Naive thymus-derived CD4-positive, alpha-beta T cell (primary cell): ENCODE measurements around the gene STIP1. TPM values are rescaled to one million over a fixed set of nuclear protein-coding genes. Genes with fewer than 3 reads are reported as not detected.

Source experiments
- ATAC-seq: fragments of 150-1000 bp; cut with Tn5 transposase; 2 replicates; pipeline ENCODE4 v1.10.0; 2021; ENCODE audit warnings: mild to moderate bottlenecking, moderate library complexity
- CTCF ChIA-PET: fragments of 350-600 bp; sonication (Branson Sonifier 250); formaldehyde crosslinking; loops from one replicate; lab custom pipeline; 2021; ENCODE audit warnings: antibody characterized with exemption; lab: Charles Lee
- POLR2A ChIA-PET: fragments of 350-600 bp; sonication (Branson Sonifier 250); formaldehyde crosslinking; loops from one replicate; lab custom pipeline; 2021; ENCODE audit warnings: antibody characterized with exemption, inconsistent platforms; lab: Charles Lee
- DNase-seq, 9 donors: peaks; one replicate each; pipeline versions ENCODE4 v3.0.0 to v3.0.0-alpha.2; 2020 to 2022; ENCODE audit warnings: mixed read lengths in 1 of 9
- H3K27ac ChIP-seq: one replicate; pipeline ENCODE4 v1.7.0; 2013; ENCODE audit warnings: mild to moderate bottlenecking, low read depth, low read length, moderate library complexity
- H3K27me3 ChIP-seq, 2 donors: one replicate each; pipeline ENCODE4 v1.7.0; 2013; ENCODE audit warnings: low read length in 2 of 2, mild to moderate bottlenecking in 2 of 2, moderate library complexity in 2 of 2; ENCODE audit not compliant: control insufficient read depth in 2 of 2, insufficient read depth in 2 of 2
- H3K36me3 ChIP-seq, 3 experiments: 1 replicate in 2 of 3; 2 replicates in 1 of 3; pipeline ENCODE4 v1.7.0; 2013; ENCODE audit warnings: low read length in 3 of 3, mild to moderate bottlenecking in 3 of 3, moderate library complexity in 1 of 3; ENCODE audit not compliant: insufficient read depth in 3 of 3, control insufficient read depth in 2 of 3
- H3K4me1 ChIP-seq, 2 donors: one replicate each; pipeline ENCODE4 v1.7.0; 2013; ENCODE audit warnings: low read length in 2 of 2, mild to moderate bottlenecking in 2 of 2, moderate library complexity in 1 of 2; ENCODE audit not compliant: control insufficient read depth in 2 of 2, insufficient read depth in 2 of 2
- H3K4me3 ChIP-seq: 2 replicates; pipeline ENCODE4 v1.7.0; 2013; ENCODE audit warnings: mild to moderate bottlenecking, low read length
- H3K9me3 ChIP-seq, 3 experiments: 1 replicate in 2 of 3; 2 replicates in 1 of 3; pipeline ENCODE4 v1.7.0; 2013; ENCODE audit warnings: low read length in 3 of 3; ENCODE audit not compliant: control insufficient read depth in 2 of 3
- H3K27ac Mint-ChIP-seq, 9 donors: one replicate each; pipeline ENCODE4 v1.8.0; 2020 to 2022; ENCODE audit warnings: mixed read lengths in 9 of 9, mild to moderate bottlenecking in 8 of 9, moderate library complexity in 5 of 9, inconsistent platforms in 2 of 9
- H3K27me3 Mint-ChIP-seq, 5 donors: one replicate each; pipeline ENCODE4 v1.8.0; 2021 to 2022; ENCODE audit warnings: mixed read lengths in 5 of 5, mild to moderate bottlenecking in 1 of 5
- H3K36me3 Mint-ChIP-seq, 5 donors: one replicate each; pipeline ENCODE4 v1.8.0; 2020 to 2022; ENCODE audit warnings: mixed read lengths in 5 of 5, mild to moderate bottlenecking in 3 of 5, inconsistent platforms in 1 of 5
- H3K4me1 Mint-ChIP-seq, 7 donors: one replicate each; pipeline ENCODE4 v1.8.0; 2020 to 2022; ENCODE audit warnings: mixed read lengths in 7 of 7, mild to moderate bottlenecking in 3 of 7, inconsistent platforms in 1 of 7
- H3K4me3 Mint-ChIP-seq, 10 donors: one replicate each; pipeline ENCODE4 v1.8.0; 2020 to 2022; ENCODE audit warnings: mild to moderate bottlenecking in 10 of 10, mixed read lengths in 10 of 10, moderate library complexity in 6 of 10, inconsistent platforms in 2 of 10
- H3K9me3 Mint-ChIP-seq, 11 donors: one replicate each; pipeline ENCODE4 v1.8.0; 2020 to 2022; ENCODE audit warnings: mixed read lengths in 11 of 11, mild to moderate bottlenecking in 4 of 11, inconsistent platforms in 1 of 11, moderate library complexity in 1 of 11
- intact Hi-C, 2 donors: fragments of 100-400 bp; cut with micrococcal nuclease; formaldehyde crosslinking; loops; one replicate each; pipeline ENCODE4 v1.15.1; 2023
- polyA plus RNA-seq, 2 donors: library from polyadenylated mRNA; unstranded; fragments of 300-500 nt; fragmentation: Illumina TruSeq; gene quantifications; one replicate each; pipeline ENCODE4 v1.2.3, GENCODE V29; 2021
- total RNA-seq, 6 experiments: library from RNA in 5 of 6; stranded (reverse) in 5 of 6; gene quantifications; 1 replicate in 5 of 6; 2 replicates in 1 of 6; pipeline ENCODE4 v1.2.3 and lab custom pipeline; 2021 to 2026

STIP1 gene
- total and polyA plus RNA-seq, 7 experiments from 2014 or later: 45.1 to 243 (median 88.8) TPM

GRCh38 chr11:64230171-64230984, 44.4 kb downstream of the STIP1 start, which contains the start of gene DNAJC4:
Gene DNAJC4, plus strand, starts transcription at chr11:64230548. Its CDS starts 307 bp downstream, at chr11:64230855.
- Mint-ChIP-seq H3K27ac (peak within 1 kb of the TSS; percentile 85 to 96 (median 92)), H3K27me3 (no peaks in the 10 kb centered on the region), H3K36me3 (peaks cover 0 to 1% (median 0%) of the 10 kb centered on the region in 5 donors), H3K4me3 (peak within 1 kb of the TSS; percentile 88 to 96 (median 90)), H3K9me3 (no peaks in the 10 kb centered on the region), H3K4me1 (peaks cover 25 to 69% (median 54%) of the 10 kb centered on the region in 7 donors)
- ChIA-PET CTCF (interaction anchor here (0.7 to 0.8 kb wide), 2 partner anchors 42 to 74 kb away, joined by 3 to 6 read pairs; partner anchors contain the start of gene ESRRA), POLR2A (interaction anchor here (0.6 to 8.3 kb wide), 12 partner anchors 9 to 1440 kb away, joined by 3 to 94 read pairs (median 5); partner anchors contain the start of genes FERMT3, FKBP2 and STIP1)
- Histone ChIP-seq H3K4me1 (peaks cover 30 to 42% of the 10 kb centered on the region in 2 donors), H3K4me3 (peak within 1 kb of the TSS; percentile 79), H3K27me3 (no peaks in the 10 kb centered on the region), H3K36me3 (no peaks in the 10 kb centered on the region), H3K9me3 (no peaks in the 10 kb centered on the region), H3K27ac (peak within 1 kb of the TSS; percentile 83)
- intact Hi-C loops: loop anchor here (1.0 kb wide), 8 partner anchors 11 to 75 kb away; partner anchors contain the start of genes FKBP2 (in 2 of the 2), ESRRA (in 1 of the 2) and GPR137 (in 1 of the 2)
- ATAC-seq (peak; percentile 74), DNase-seq (peak; percentile 76 to 90 (median 87))

- peak overlapping the region; percentile 79 for H3K4me3 ChIP-seq
Measured at GRCh38 chr11:64230985-64231365, 45.0 kb downstream of the STIP1 start.

GRCh38 chr11:64231546-64231945, 45.6 kb downstream of the STIP1 start:
- no peak for DNase-seq
- Histone ChIP-seq H3K4me1 (peaks cover 32 to 43% of the 10 kb centered on the region in 2 donors), H3K4me3 (no peak overlapping the region), H3K27ac (peak overlapping the region; percentile 47), H3K9me3 (no peaks in the 10 kb centered on the region), H3K27me3 (no peaks in the 10 kb centered on the region), H3K36me3 (no peaks in the 10 kb centered on the region)
- intact Hi-C loops: no loop called here
- ATAC-seq: no peak
- peak overlapping the region in 8 of 9 donors; percentile 9 to 96 (median 84) for H3K27ac Mint-ChIP-seq
- ChIA-PET POLR2A (interaction anchor here (0.8 to 8.3 kb wide), 8 partner anchors 8 to 38 kb away, joined by 3 to 94 read pairs (median 4); partner anchors contain the start of genes FERMT3, FKBP2 and PLCB3), CTCF (interaction anchor here (2.0 kb wide), 1 partner anchor 69 kb away, joined by 6 read pairs; the partner anchor contains the start of gene CATSPERZ)
- peak overlapping the region; percentile 55 to 96 (median 90) for H3K4me3 Mint-ChIP-seq
- peaks cover 0 to 1% (median 0%) of the 10 kb centered on the region in 5 donors for H3K36me3 Mint-ChIP-seq
- H3K27me3 Mint-ChIP-seq: no peaks in the 10 kb centered on the region
- no peaks in the 10 kb centered on the region for H3K9me3 Mint-ChIP-seq
- peaks cover 28 to 76% (median 55%) of the 10 kb centered on the region in 7 donors for H3K4me1 Mint-ChIP-seq

More at GRCh38 chr11:64230985-64231365, 45.0 kb downstream of the STIP1 start:
- Mint-ChIP-seq H3K36me3 (peaks cover 0 to 1% (median 0%) of the 10 kb centered on the region in 5 donors), H3K27ac (peak overlapping the region; percentile 69 to 96 (median 92)), H3K4me1 (peaks cover 28 to 74% (median 55%) of the 10 kb centered on the region in 7 donors), H3K4me3 (peak overlapping the region; percentile 88 to 96 (median 90)), H3K9me3 (no peaks in the 10 kb centered on the region), H3K27me3 (no peaks in the 10 kb centered on the region)
- Histone ChIP-seq H3K27me3 (no peaks in the 10 kb centered on the region), H3K27ac (peak overlapping the region; percentile 83), H3K9me3 (no peaks in the 10 kb centered on the region), H3K4me1 (peaks cover 32 to 43% of the 10 kb centered on the region in 2 donors), H3K36me3 (no peaks in the 10 kb centered on the region)
- ATAC-seq (no peak), DNase-seq (no peak)
- intact Hi-C loops: loop anchor here (1.0 kb wide), 8 partner anchors 10 to 74 kb away; partner anchors contain the start of genes FKBP2 (in 2 of the 2), ESRRA (in 1 of the 2) and GPR137 (in 1 of the 2)
- POLR2A ChIA-PET: interaction anchor here (0.6 to 8.3 kb wide), 8 partner anchors 9 to 1440 kb away, joined by 3 to 94 read pairs (median 5); partner anchors contain the start of genes FERMT3 and FKBP2
- CTCF ChIA-PET: no interaction called here

- Histone ChIP-seq H3K4me3 (no peak overlapping the region), H3K27me3 (no peaks in the 10 kb centered on the region), H3K27ac (peak overlapping the region; percentile 47), H3K36me3 (peaks cover 0 to 3% (median 0%) of the 10 kb centered on the region in 3 experiments), H3K4me1 (peaks cover 26 to 37% of the 10 kb centered on the region in 2 donors), H3K9me3 (no peaks in the 10 kb centered on the region)
- no peak for DNase-seq
- ChIA-PET POLR2A (interaction anchor here (0.6 to 8.3 kb wide), 13 partner anchors 9 to 1419 kb away, joined by 3 to 94 read pairs (median 5); partner anchors contain the start of genes FERMT3, FKBP2 and PLCB3), CTCF (interaction anchor here (0.6 to 2.0 kb wide), 4 partner anchors 9 to 69 kb away, joined by 3 to 6 read pairs (median 6); partner anchors contain the start of genes CATSPERZ and FKBP2)
- Mint-ChIP-seq H3K4me1 (peaks cover 23 to 69% (median 50%) of the 10 kb centered on the region in 7 donors), H3K36me3 (peaks cover 0 to 7% (median 0%) of the 10 kb centered on the region in 5 donors), H3K27ac (peak overlapping the region; percentile 61 to 96 (median 84)), H3K27me3 (no peaks in the 10 kb centered on the region), H3K9me3 (no peaks in the 10 kb centered on the region), H3K4me3 (peak overlapping the region; percentile 20 to 96 (median 89))
- intact Hi-C loops: no loop called here
- ATAC-seq: no peak
Measured at GRCh38 chr11:64232182-64232966, 46.4 kb downstream of the STIP1 start.

- Mint-ChIP-seq H3K27me3 (no peaks in the 10 kb centered on the region), H3K27ac (peak overlapping the region; percentile 61 to 96 (median 83)), H3K4me3 (peak overlapping the region; percentile 71 to 90 (median 83)), H3K4me1 (peaks cover 22 to 63% (median 46%) of the 10 kb centered on the region in 7 donors), H3K36me3 (peaks cover 0 to 7% (median 0%) of the 10 kb centered on the region in 5 donors), H3K9me3 (no peaks in the 10 kb centered on the region)
- Histone ChIP-seq H3K9me3 (no peaks in the 10 kb centered on the region), H3K27ac (peak overlapping the region; percentile 47), H3K4me1 (peaks cover 23 to 34% of the 10 kb centered on the region in 2 donors), H3K27me3 (no peaks in the 10 kb centered on the region), H3K36me3 (peaks cover 0 to 9% (median 4%) of the 10 kb centered on the region in 3 experiments), H3K4me3 (no peak overlapping the region)
- no peak for DNase-seq
- no peak for ATAC-seq
- intact Hi-C loops: no loop called here
- ChIA-PET POLR2A (interaction anchor here (0.6 to 8.3 kb wide), 12 partner anchors 9 to 1419 kb away, joined by 3 to 94 read pairs (median 4); partner anchors contain the start of genes FERMT3, FKBP2 and PLCB3), CTCF (interaction anchor here (0.6 to 2.0 kb wide), 4 partner anchors 8 to 68 kb away, joined by 3 to 6 read pairs (median 6); partner anchors contain the start of genes CATSPERZ and FKBP2)
Measured at GRCh38 chr11:64232967-64233315, 47.0 kb downstream of the STIP1 start.
